HS-5 (cell line): ENCODE measurements around the gene TACC3.

Experiments used
- DNase-seq: peaks from one replicate; pipeline ENCODE4 v3.0.0-alpha.2; 2012; ENCODE audit warnings: low read depth

The TACC3 gene

GRCh38 chr4:1746919-1747602 lies 25.7 kb downstream of the TACC3 start:
- no peak for DNase-seq

- DNase-seq: no peak
These were observed 26.3 kb downstream of the TACC3 start for GRCh38 chr4:1747603-1747967.

- DNase-seq: no peak
These were observed 27.2 kb downstream of the TACC3 start for GRCh38 chr4:1748465-1748995.

GRCh38 chr4:1749370-1749769 lies 28.0 kb downstream of the TACC3 start:
- no peak for DNase-seq

- no peak for DNase-seq
These were observed 28.5 kb downstream of the TACC3 start for GRCh38 chr4:1749826-1750225.

GRCh38 chr4:1750381-1751154 lies 29.2 kb downstream of the TACC3 start:
- no peak for DNase-seq

- DNase-seq: no peak
These were observed 30.0 kb downstream of the TACC3 start for GRCh38 chr4:1751155-1751918.

- no peak for DNase-seq
These were observed 30.6 kb downstream of the TACC3 start for GRCh38 chr4:1751919-1752283.

GRCh38 chr4:1752284-1753041 lies 31.1 kb downstream of the TACC3 start:
- no peak for DNase-seq

GRCh38 chr4:1753294-1753696 lies 32.0 kb downstream of the TACC3 start:
- no peak for DNase-seq

- no peak for DNase-seq
These were observed 32.5 kb downstream of the TACC3 start for GRCh38 chr4:1753697-1754311.

- no peak for DNase-seq
These were observed 33.0 kb downstream of the TACC3 start for GRCh38 chr4:1754336-1754735.

GRCh38 chr4:1755297-1755696 lies 34.0 kb downstream of the TACC3 start:
- DNase-seq: no peak

GRCh38 chr4:1756079-1756478 lies 34.8 kb downstream of the TACC3 start:
- no peak for DNase-seq

GRCh38 chr4:1756893-1757779 lies 35.8 kb downstream of the TACC3 start:
- no peak for DNase-seq

- DNase-seq: no peak
These were observed 36.5 kb downstream of the TACC3 start for GRCh38 chr4:1757836-1758235.

GRCh38 chr4:1758306-1759121 lies 37.2 kb downstream of the TACC3 start:
- no peak for DNase-seq

GRCh38 chr4:1759170-1759817 lies 38.0 kb downstream of the TACC3 start:
- no peak for DNase-seq

- no peak for DNase-seq
These were observed 38.5 kb downstream of the TACC3 start for GRCh38 chr4:1759818-1760223.
